SK-N-SH (cell line): ENCODE results near the gene IST1. TPM values are rescaled to one million over a fixed set of nuclear protein-coding genes. Genes with fewer than 3 reads are reported as not detected.
A peak's percentile ranks its signal among the peaks of the same experiment; 100 is the strongest.

Source experiments
- CTCF ChIA-PET: fragments of 300-600, 350-600 bp; formaldehyde crosslinking; extraction: SDS; loops from one replicate; lab custom pipeline; 2021; lab: Yijun Ruan, JAX
- POLR2A ChIA-PET: fragments of 350-600 bp; sonication (Branson Sonifier 250); formaldehyde crosslinking; extraction: SDS; loops from one replicate; lab custom pipeline; 2020; ENCODE audit warnings: antibody characterized with exemption, inconsistent platforms; lab: Yijun Ruan, JAX
- DNase-seq: peaks from one replicate; pipeline ENCODE4 v3.0.0; 2012
- H2AFZ ChIP-seq: fragments of 200-600 bp; sonication (generic); 2 replicates; pipeline ENCODE4 v1.8.1; 2016; ENCODE audit warnings: antibody characterized with exemption, mild to moderate bottlenecking, low read depth
- H3F3A ChIP-seq: fragments of 200-600 bp; sonication (generic); replicated peaks from 2 replicates; pipeline ENCODE3; 2016; ENCODE audit warnings: antibody characterized with exemption, mild to moderate bottlenecking; ENCODE audit not compliant: insufficient read depth
- H3K27ac ChIP-seq, 2 experiments: fragments of 200-500 bp in 1 of 2; fragments of 200-600 bp in 1 of 2; sonication (Bioruptor generic) in 1 of 2; sonication (generic), shearing (Covaris generic) in 1 of 2; 2 replicates each; pipeline versions ENCODE4 v1.5.1 to v1.6.1; 2014 to 2016; ENCODE audit warnings: low read depth in 2 of 2, inconsistent platforms in 1 of 2, low read length in 1 of 2, mild to moderate bottlenecking in 1 of 2, mixed read lengths in 1 of 2
- H3K27me3 ChIP-seq: fragments of 200-600 bp; sonication (generic), shearing (Covaris generic); 2 replicates; pipeline ENCODE4 v1.6.1; 2016; ENCODE audit warnings: mixed run types; ENCODE audit not compliant: insufficient read depth
- H3K36me3 ChIP-seq, 2 experiments: fragments of 200-500 bp in 1 of 2; fragments of 200-600 bp in 1 of 2; sonication (Bioruptor generic) in 1 of 2; sonication (generic) in 1 of 2; replicated peaks in 1 of 2; 2 replicates each; pipeline versions ENCODE3 to v1.5.1; 2014 to 2016; ENCODE audit warnings: low read length in 1 of 2, mild to moderate bottlenecking in 1 of 2; ENCODE audit not compliant: insufficient read depth in 2 of 2, control insufficient read depth in 1 of 2
- H3K4me1 ChIP-seq, 2 experiments: fragments of 200-500 bp in 1 of 2; fragments of 200-600 bp in 1 of 2; sonication (Bioruptor generic) in 1 of 2; sonication (generic), shearing (Covaris generic) in 1 of 2; 2 replicates each; pipeline versions ENCODE4 v1.5.1 to v1.6.1; 2014 to 2016; ENCODE audit warnings: low read depth in 1 of 2, low read length in 1 of 2, mixed run types in 1 of 2; ENCODE audit not compliant: insufficient read depth in 2 of 2, control insufficient read depth in 1 of 2
- H3K4me2 ChIP-seq: fragments of 200-600 bp; sonication (generic), shearing (Covaris generic); 2 replicates; pipeline ENCODE4 v1.6.1; 2017; ENCODE audit warnings: mixed run types
- H3K4me3 ChIP-seq, 2 experiments: fragments of 200-500 bp in 1 of 2; fragments of 200-600 bp in 1 of 2; sonication (Bioruptor generic) in 1 of 2; sonication (generic), shearing (Covaris generic) in 1 of 2; 2 replicates each; pipeline versions ENCODE4 v1.5.1 to v1.8.1; 2014 to 2016; ENCODE audit warnings: low read depth in 2 of 2, inconsistent platforms in 1 of 2, low read length in 1 of 2, mild to moderate bottlenecking in 1 of 2, mixed read lengths in 1 of 2, moderate library complexity in 1 of 2
- H3K79me2 ChIP-seq: fragments of 200-600 bp; sonication (generic); 2 replicates; pipeline ENCODE4 v1.8.1; 2017; ENCODE audit warnings: mild to moderate bottlenecking; ENCODE audit not compliant: insufficient read depth
- H3K9ac ChIP-seq: fragments of 200-600 bp; sonication (generic); 2 replicates; pipeline ENCODE4 v1.6.1; 2017; ENCODE audit warnings: mixed run types
- H3K9me2 ChIP-seq: fragments of 200-600 bp; sonication (generic); 2 replicates; pipeline ENCODE4 v1.6.1; 2017; ENCODE audit warnings: mixed run types
- H3K9me3 ChIP-seq: fragments of 200-600 bp; sonication (generic); 2 replicates; pipeline ENCODE4 v1.6.1; 2017; ENCODE audit warnings: mixed run types, mild to moderate bottlenecking, moderate library complexity
- H4K20me1 ChIP-seq: fragments of 200-600 bp; sonication (generic); 2 replicates; pipeline ENCODE4 v1.6.1; 2017; ENCODE audit warnings: mild to moderate bottlenecking, mixed run types; ENCODE audit not compliant: insufficient read depth
- CHD2 ChIP-seq: fragments of 150-350 bp; IDR thresholded peaks from 2 replicates; pipeline ENCODE4 v1.6.1; 2018; ENCODE audit warnings: low read length; ENCODE audit not compliant: partially characterized antibody
- ELF1 ChIP-seq: IDR thresholded peaks from 2 replicates; pipeline ENCODE4 v1.4.0; 2012
- EP300 ChIP-seq, 2 experiments: IDR thresholded peaks; 2 replicates each; pipeline versions ENCODE4 v1.4.0 to v1.6.1; 2012; ENCODE audit warnings: borderline replicate concordance in 1 of 2, low read depth in 1 of 2, low read length in 1 of 2
- FOXM1 ChIP-seq: IDR thresholded peaks from 2 replicates; pipeline ENCODE4 v1.4.0; 2012; ENCODE audit warnings: low read depth, mild to moderate bottlenecking
- GATA2 ChIP-seq: sonication (generic); formaldehyde crosslinking; IDR thresholded peaks from 2 replicates; pipeline ENCODE4 v1.5.0; 2020; ENCODE audit warnings: mild to moderate bottlenecking, missing genetic modification reagents
- MAX ChIP-seq: IDR thresholded peaks from 2 replicates; pipeline ENCODE4 v1.4.0; 2012; ENCODE audit warnings: low read depth
- NFIC ChIP-seq: IDR thresholded peaks from 2 replicates; pipeline ENCODE4 v1.4.0; 2012; ENCODE audit warnings: borderline replicate concordance
- RAD21 ChIP-seq: IDR thresholded peaks from 2 replicates; pipeline ENCODE4 v1.6.1; 2012; ENCODE audit warnings: mild to moderate bottlenecking, low read length
- RCOR1 ChIP-seq: fragments of 150-350 bp; IDR thresholded peaks from 2 replicates; pipeline ENCODE4 v1.6.1; 2017; ENCODE audit warnings: antibody characterized with exemption, low read length
- RXRA ChIP-seq: IDR thresholded peaks from 2 replicates; pipeline ENCODE4 v1.4.0; 2012; ENCODE audit warnings: low read depth, mild to moderate bottlenecking, borderline replicate concordance
- WGBS: methylation state at CpG from one replicate; pipeline ENCODE4 v1.1.6; 2017; ENCODE audit warnings: low lambda C conversion rate; 5-methylcytosine and 5-hydroxymethylcytosine counted together
- polyA plus RNA-seq, 3 experiments: library from polyadenylated mRNA; depleted of rRNA; stranded (reverse); fragments of >200 nt; gene quantifications; 2 replicates each; pipeline ENCODE4 v1.2.3, GENCODE V29; 2012
- TF ChIP-seq, protein P1 (sequence below): fragments of 150-350 bp; IDR thresholded peaks from 2 replicates; pipeline ENCODE4 v1.6.1; 2017; ENCODE audit warnings: antibody characterized with exemption, low read length, low read depth, borderline replicate concordance
- TF ChIP-seq, protein P2 (sequence below): fragments of 200-600 bp; sonication (generic); IDR thresholded peaks from 2 replicates; pipeline ENCODE4 v1.6.1; 2017; ENCODE audit warnings: antibody characterized with exemption, mild to moderate bottlenecking, moderate library complexity

IST1 gene
- polyA plus RNA-seq, 1 of the 3 experiments (the other 2 are of a cell fraction), result 133 TPM

DNA sequence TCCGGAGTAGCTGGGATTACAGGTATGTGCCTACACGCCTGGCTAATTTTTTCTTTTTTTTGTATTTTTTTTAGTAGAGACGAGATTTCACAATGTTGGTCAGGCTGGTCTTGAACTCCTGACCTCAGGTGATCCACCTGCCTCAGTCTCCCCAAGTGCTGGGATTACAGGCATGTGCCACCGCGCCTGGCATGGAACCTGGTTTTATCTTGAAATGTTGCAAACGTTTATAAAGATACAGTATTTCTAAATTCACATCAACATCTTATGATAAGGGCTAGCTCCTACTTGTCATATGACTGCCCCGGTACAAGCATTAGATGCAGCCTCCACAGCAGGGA is 1.5 kb upstream of the IST1 start:
- H3K27ac ChIP-seq, result peak overlapping the region; percentile 89 to 94
- no peaks in the 10 kb centered on the region for H3K27me3 ChIP-seq
- peaks cover 13% of the 10 kb centered on the region for H3F3A ChIP-seq
- peaks cover 35% of the 10 kb centered on the region for H3K79me2 ChIP-seq
- H3K9ac ChIP-seq, result peak overlapping the region; percentile 98
- TF ChIP-seq RAD21, result no peak
- TF ChIP-seq ELF1, result no peak
- no peak for TF ChIP-seq GATA2 (CRISPR knock-in tag)
- no peak for TF ChIP-seq CHD2
- TF ChIP-seq NFIC, result no peak
- TF ChIP-seq, protein P1, sequence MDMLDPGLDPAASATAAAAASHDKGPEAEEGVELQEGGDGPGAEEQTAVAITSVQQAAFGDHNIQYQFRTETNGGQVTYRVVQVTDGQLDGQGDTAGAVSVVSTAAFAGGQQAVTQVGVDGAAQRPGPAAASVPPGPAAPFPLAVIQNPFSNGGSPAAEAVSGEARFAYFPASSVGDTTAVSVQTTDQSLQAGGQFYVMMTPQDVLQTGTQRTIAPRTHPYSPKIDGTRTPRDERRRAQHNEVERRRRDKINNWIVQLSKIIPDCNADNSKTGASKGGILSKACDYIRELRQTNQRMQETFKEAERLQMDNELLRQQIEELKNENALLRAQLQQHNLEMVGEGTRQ, result no peak
- TF ChIP-seq RCOR1, result no peak
- TF ChIP-seq RXRA, result no peak
- H3K9me3 ChIP-seq, result no peaks in the 10 kb centered on the region
- peaks cover 5 to 6% of the 10 kb centered on the region in 2 experiments; a peak in 1 of 4 replicates for H3K4me1 ChIP-seq
- H4K20me1 ChIP-seq, result peaks cover 27% of the 10 kb centered on the region
- ChIA-PET CTCF (interaction anchor here (0.8 to 8.1 kb wide), 3 partner anchors 11 to 136 kb away, joined by 3 to 59 read pairs (median 6); partner anchors contain the start of gene ZNF821), POLR2A (interaction anchor here (0.8 kb wide), 1 partner anchor 11 kb away, joined by 4 read pairs; no protein-coding TSS in a partner anchor)
- H3K4me3 ChIP-seq, result peak overlapping the region; percentile 69 to 94
- peak overlapping the region; percentile 80 for H2AFZ ChIP-seq
- H3K36me3 ChIP-seq, result peaks cover 0 to 14% of the 10 kb centered on the region in 2 experiments
- H3K4me2 ChIP-seq, result peak overlapping the region; percentile 90
- DNase-seq, result no peak
- WGBS, result 39% methylated on average over 7 of the region's 7 CpGs
- no peaks in the 10 kb centered on the region for H3K9me2 ChIP-seq

DNA sequence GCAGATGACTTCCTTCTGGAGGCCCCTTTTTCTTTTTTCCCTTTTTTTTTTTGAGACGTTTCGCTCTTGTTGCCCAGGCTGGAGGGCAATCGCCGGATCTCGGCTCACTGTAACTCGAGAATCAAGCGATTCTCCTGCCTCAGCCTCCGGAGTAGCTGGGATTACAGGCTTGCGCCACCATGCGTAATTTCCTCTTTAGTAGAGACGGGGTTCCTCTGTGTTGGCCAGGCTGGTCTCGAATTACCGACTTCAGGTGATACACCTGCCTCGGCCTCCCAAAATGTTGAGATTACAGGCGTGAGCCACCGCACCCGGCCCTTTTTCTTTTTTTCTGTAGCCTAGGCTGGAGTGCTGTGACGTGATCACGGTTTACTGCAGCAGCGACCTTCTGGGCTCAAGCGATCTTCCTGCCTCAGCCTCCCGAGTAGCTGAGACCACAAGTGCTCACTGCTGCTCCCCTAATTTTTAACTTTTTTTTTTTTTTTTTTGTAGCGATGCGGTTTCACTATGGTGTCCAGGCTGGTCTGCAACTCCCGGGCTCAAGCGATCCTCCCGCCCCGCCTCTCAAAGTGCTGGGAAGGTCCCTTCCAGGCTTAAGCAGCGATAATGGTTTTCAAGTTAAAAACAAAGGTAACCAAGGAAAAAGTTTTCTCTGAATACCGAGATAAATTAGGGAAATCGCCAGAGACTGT is 956 bp upstream of the IST1 start:
- CTCF ChIA-PET, result interaction anchor here (0.7 to 8.1 kb wide), 4 partner anchors 12 to 137 kb away, joined by 3 to 59 read pairs (median 4); partner anchors contain the start of gene ZNF821
- no peaks in the 10 kb centered on the region for H3K9me2 ChIP-seq

More for the DNA sequence above, 956 bp upstream of the IST1 start:
- H3K4me2 ChIP-seq, result peak overlapping the region; percentile 90
- WGBS, result 2% methylated on average over 31 of the region's 31 CpGs
- peak overlapping the region; percentile 69 to 94 for H3K4me3 ChIP-seq
- H4K20me1 ChIP-seq, result peaks cover 32% of the 10 kb centered on the region
- H2AFZ ChIP-seq, result peak overlapping the region; percentile 80
- H3K4me1 ChIP-seq, result peaks cover 5 to 6% of the 10 kb centered on the region in 2 experiments; a peak in 1 of 4 replicates
- peaks cover 40% of the 10 kb centered on the region for H3K79me2 ChIP-seq
- peaks cover 0 to 19% of the 10 kb centered on the region in 2 experiments for H3K36me3 ChIP-seq
- TF ChIP-seq, protein P2, sequence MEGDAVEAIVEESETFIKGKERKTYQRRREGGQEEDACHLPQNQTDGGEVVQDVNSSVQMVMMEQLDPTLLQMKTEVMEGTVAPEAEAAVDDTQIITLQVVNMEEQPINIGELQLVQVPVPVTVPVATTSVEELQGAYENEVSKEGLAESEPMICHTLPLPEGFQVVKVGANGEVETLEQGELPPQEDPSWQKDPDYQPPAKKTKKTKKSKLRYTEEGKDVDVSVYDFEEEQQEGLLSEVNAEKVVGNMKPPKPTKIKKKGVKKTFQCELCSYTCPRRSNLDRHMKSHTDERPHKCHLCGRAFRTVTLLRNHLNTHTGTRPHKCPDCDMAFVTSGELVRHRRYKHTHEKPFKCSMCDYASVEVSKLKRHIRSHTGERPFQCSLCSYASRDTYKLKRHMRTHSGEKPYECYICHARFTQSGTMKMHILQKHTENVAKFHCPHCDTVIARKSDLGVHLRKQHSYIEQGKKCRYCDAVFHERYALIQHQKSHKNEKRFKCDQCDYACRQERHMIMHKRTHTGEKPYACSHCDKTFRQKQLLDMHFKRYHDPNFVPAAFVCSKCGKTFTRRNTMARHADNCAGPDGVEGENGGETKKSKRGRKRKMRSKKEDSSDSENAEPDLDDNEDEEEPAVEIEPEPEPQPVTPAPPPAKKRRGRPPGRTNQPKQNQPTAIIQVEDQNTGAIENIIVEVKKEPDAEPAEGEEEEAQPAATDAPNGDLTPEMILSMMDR, result peak; percentile 43
- TF ChIP-seq RXRA, result no peak
- TF ChIP-seq MAX, result 0 out of 2 replicates have a peak, but pooled peaks have one; percentile 25
- TF ChIP-seq GATA2 (CRISPR knock-in tag), result no peak
- no peak for TF ChIP-seq FOXM1
- 0 out of 4 replicates have a peak, but pooled peaks of 1 of the 2 experiments have one; percentile 9 for TF ChIP-seq EP300 (IDR thresholded peaks at IDR 0.05; ENCODE audit: borderline replicate concordance in 1 of 2, low read depth in 1 of 2, low read length in 1 of 2)
- H3K27ac ChIP-seq, result peak overlapping the region; percentile 89 to 94
- H3K9ac ChIP-seq, result peak overlapping the region; percentile 98
- H3K27me3 ChIP-seq, result no peaks in the 10 kb centered on the region
- DNase-seq, result peak; percentile 37
- peaks cover 13% of the 10 kb centered on the region for H3F3A ChIP-seq
- no peaks in the 10 kb centered on the region for H3K9me3 ChIP-seq
- POLR2A ChIA-PET, result interaction anchor here (0.8 to 1.7 kb wide), 2 partner anchors 10 to 11 kb away, joined by 4 to 13 read pairs; partner anchors contain the start of gene ZNF821
